Left lung (tissue), 10 donors: ENCODE data around the gene SOAT2. TPM values are rescaled to one million over a fixed set of nuclear protein-coding genes. Genes with fewer than 3 reads are reported as not detected.

Experiments used
- ATAC-seq: fragments of 200-7000 bp; cut with Tn5 transposase; one replicate; pipeline ENCODE4 v1.9.1; 2020; ENCODE audit warnings: moderate library complexity
- DNase-seq, 4 donors: peaks; one replicate each; pipeline ENCODE4 v3.0.0-alpha.2; 2013 to 2020
- H3K27ac ChIP-seq, 2 donors: fragments of 200-600 bp; sonication (generic) in 1 of 2; one replicate each; pipeline versions ENCODE4 v1.5.0 to v1.8.0; 2020 to 2021
- H3K27me3 ChIP-seq, 2 donors: fragments of 200-600 bp; sonication (generic) in 1 of 2; one replicate each; pipeline versions ENCODE4 v1.5.0 to v1.8.0; 2020 to 2021
- H3K36me3 ChIP-seq, 2 donors: fragments of 200-600 bp; sonication (generic) in 1 of 2; one replicate each; pipeline versions ENCODE4 v1.5.0 to v1.8.0; 2020 to 2021
- H3K4me1 ChIP-seq, 2 donors: fragments of 200-600 bp; one replicate each; pipeline ENCODE4 v1.8.0; 2021
- H3K4me3 ChIP-seq, 2 donors: fragments of 200-600 bp; sonication (generic) in 1 of 2; one replicate each; pipeline versions ENCODE4 v1.5.0 to v1.8.0; 2020 to 2021; ENCODE audit warnings: mild to moderate bottlenecking in 1 of 2
- H3K9me3 ChIP-seq, 2 donors: fragments of 200-600 bp; sonication (generic) in 1 of 2; one replicate each; pipeline versions ENCODE4 v1.5.0 to v1.8.0; 2020 to 2021
- intact Hi-C, 2 donors: fragments of 100-400 bp; cut with DNase I; formaldehyde crosslinking; loops; one replicate each; pipeline versions ENCODE4 v1.11.2 to v1.14.2; 2022
- polyA plus RNA-seq, 6 donors: library from polyadenylated mRNA; unstranded; fragments of 120-200 nt; gene quantifications; one replicate each; pipeline ENCODE4 v1.2.1, GENCODE V29; 2013; ENCODE audit not compliant: insufficient read length in 6 of 6
- total RNA-seq, 2 donors: library from RNA; stranded (reverse); fragmentation: NEBNext Ultra II Directional; extraction: Animal tissue kit (Norgen Biotek cat#: 25700); gene quantifications; one replicate each; pipeline ENCODE4 v1.2.1, GENCODE V29; 2021
- TF ChIP-seq, protein P1 (sequence below), 2 donors: fragments of 200-600 bp; sonication (generic) in 1 of 2; IDR thresholded peaks; one replicate each; pipeline versions ENCODE4 v1.5.0 to v1.8.0; 2021; ENCODE audit warnings: antibody characterized with exemption in 2 of 2
- donor health status: DM: no; HTN: yes; CAD: no.
- donor health status: DM: no; HTN: no; CAD: no.

SOAT2 gene
- total and polyA plus RNA-seq, 8 donors, result 0.13 to 0.42 (median 0.19) TPM; not detected in 2

DNA sequence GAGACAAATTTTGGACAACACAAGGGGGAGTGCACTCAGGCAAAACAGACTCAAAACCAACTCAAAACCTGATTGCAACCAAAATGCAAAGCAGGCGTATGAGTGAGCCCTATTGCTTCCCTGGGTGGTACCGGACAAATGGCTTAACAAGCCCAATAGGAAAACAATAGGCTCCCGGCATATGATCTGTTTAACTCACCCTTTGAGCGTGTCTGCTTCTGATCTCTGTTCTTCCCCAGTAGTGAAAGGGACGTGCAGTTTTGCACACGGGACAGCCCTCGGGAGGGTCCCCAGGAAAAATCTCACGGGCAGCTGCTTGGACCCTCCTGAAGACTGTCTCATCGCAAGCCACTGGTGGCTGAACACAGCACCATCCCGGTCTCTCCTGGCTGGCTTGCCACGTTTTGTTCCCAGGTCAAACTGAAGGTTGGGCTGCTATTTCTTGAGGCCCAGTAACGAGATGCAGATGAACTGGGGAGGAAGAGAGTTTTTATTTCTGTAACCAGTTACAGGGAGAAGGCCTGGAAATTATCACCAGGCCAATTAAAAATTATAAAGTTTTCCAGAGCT, 9.9 kb downstream of the SOAT2 start:
- no peaks in the 10 kb centered on the region for H3K36me3 ChIP-seq
- no peak overlapping the region for H3K27ac ChIP-seq
- no peaks in the 10 kb centered on the region for H3K27me3 ChIP-seq
- H3K4me3 ChIP-seq, result no peak overlapping the region
- H3K4me1 ChIP-seq, result no peaks in the 10 kb centered on the region
- ATAC-seq (no peak), DNase-seq (no peak)
- intact Hi-C loops, result no loop called here
- TF ChIP-seq, protein P1, sequence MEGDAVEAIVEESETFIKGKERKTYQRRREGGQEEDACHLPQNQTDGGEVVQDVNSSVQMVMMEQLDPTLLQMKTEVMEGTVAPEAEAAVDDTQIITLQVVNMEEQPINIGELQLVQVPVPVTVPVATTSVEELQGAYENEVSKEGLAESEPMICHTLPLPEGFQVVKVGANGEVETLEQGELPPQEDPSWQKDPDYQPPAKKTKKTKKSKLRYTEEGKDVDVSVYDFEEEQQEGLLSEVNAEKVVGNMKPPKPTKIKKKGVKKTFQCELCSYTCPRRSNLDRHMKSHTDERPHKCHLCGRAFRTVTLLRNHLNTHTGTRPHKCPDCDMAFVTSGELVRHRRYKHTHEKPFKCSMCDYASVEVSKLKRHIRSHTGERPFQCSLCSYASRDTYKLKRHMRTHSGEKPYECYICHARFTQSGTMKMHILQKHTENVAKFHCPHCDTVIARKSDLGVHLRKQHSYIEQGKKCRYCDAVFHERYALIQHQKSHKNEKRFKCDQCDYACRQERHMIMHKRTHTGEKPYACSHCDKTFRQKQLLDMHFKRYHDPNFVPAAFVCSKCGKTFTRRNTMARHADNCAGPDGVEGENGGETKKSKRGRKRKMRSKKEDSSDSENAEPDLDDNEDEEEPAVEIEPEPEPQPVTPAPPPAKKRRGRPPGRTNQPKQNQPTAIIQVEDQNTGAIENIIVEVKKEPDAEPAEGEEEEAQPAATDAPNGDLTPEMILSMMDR (IDR thresholded peaks at IDR 0.05), result no peak
- no peaks in the 10 kb centered on the region for H3K9me3 ChIP-seq

DNA sequence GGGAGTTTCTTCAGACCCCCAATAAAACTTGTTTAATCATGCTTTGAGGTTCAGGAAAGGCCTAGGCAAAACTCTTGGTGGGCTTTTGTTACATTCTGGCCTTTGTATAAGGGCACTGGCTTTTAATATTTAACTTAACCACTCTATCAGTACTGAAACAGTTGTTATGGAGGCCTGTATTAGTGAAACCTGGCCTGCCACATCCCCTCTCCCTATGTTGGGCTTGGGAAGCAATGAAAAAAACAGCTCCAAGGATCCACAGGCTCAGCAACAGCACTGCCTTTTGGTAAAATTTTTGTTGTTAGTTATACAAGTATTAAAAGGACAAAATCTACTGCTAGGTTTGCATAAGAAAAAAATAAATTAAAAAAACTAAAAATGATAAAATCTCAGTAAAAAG, 10.7 kb downstream of the SOAT2 start:
- ATAC-seq (no peak), DNase-seq (no peak)
- Histone ChIP-seq H3K4me3 (no peak overlapping the region), H3K36me3 (no peaks in the 10 kb centered on the region), H3K27me3 (no peaks in the 10 kb centered on the region), H3K9me3 (no peaks in the 10 kb centered on the region), H3K4me1 (no peaks in the 10 kb centered on the region), H3K27ac (no peak overlapping the region)
- TF ChIP-seq, protein P1 (IDR thresholded peaks at IDR 0.05), result no peak
- intact Hi-C loops, result no loop called here

DNA sequence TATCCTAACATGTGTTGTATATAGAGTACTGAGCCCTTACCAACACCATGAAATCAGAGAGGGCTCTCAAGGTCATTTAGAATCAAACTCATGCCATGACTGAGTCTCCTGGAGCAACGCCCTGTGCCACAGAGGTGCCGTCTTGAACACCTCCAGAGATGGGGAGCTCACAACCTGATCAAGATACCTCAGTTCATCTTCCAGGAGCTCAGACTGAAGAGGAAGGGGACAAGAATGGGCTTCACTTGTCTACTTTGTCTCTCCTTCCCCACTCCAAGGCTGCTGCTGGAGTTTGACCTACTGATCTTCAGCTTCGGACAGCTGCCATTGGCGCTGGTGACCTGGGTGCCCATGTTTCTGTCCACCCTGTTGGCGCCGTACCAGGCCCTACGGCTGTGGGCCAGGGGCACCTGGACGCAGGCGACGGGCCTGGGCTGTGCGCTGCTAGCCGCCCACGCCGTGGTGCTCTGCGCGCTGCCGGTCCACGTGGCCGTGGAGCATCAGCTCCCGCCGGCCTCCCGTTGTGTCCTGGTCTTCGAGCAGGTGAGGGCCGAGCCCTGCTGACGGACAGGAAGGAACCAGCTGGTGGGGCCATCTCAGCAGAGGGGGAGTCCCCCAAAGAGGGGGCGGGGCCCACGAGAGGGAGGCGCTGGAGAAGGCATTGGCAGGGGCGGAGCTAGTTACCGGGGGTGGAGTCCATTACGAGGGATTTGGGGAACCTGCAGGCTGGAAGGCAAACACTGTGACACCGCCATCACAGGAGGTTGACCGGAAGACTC, 12.0 kb downstream of the SOAT2 start:
- no peak for ATAC-seq

DNA sequence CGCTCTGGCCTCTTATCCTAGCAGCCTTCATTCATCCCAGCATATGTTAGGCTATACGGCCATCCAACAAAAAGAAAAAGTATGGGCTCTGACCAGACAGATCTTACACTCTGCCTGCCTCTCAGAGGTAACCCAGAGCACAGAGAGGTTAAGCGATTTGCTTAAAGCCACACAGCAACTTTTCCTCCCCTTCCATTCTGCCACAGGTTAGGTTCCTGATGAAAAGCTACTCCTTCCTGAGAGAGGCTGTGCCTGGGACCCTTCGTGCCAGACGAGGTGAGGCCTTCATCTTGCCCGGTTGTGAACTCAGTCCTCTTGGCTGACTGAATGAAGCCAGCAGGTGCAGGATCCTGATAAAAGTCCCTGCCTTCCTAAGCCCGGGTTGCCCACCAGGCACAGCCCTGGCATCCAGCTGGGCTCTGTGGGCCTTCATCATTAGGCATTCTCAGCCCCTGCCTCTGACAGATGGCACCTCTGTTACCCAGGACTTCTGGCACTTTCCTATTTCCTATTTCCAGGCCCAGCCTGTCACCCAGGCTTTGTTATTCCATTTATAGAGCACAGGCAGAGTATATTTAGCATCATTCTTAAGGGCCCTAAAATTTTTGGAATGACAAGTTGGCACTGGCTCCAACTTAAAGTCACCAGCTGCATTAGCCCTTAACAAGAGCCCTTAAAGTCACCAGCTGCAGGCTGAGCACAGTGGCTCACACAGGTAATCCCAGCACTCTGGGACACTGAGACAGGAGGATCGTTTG, 12.8 kb downstream of the SOAT2 start:
- no peaks in the 10 kb centered on the region for H3K9me3 ChIP-seq
- TF ChIP-seq, protein P1 (IDR thresholded peaks at IDR 0.05), result no peak
- H3K27ac ChIP-seq, result no peak overlapping the region
- H3K4me1 ChIP-seq, result no peaks in the 10 kb centered on the region
- no peak for ATAC-seq
- no peaks in the 10 kb centered on the region for H3K27me3 ChIP-seq
- H3K36me3 ChIP-seq, result no peaks in the 10 kb centered on the region
- H3K4me3 ChIP-seq, result no peak overlapping the region
- intact Hi-C loops, result no loop called here
- no peak for DNase-seq

More for the DNA sequence above, 12.0 kb downstream of the SOAT2 start:
- intact Hi-C loops, result no loop called here
- Histone ChIP-seq H3K4me1 (no peaks in the 10 kb centered on the region), H3K9me3 (no peaks in the 10 kb centered on the region), H3K27me3 (no peaks in the 10 kb centered on the region), H3K27ac (no peak overlapping the region), H3K4me3 (no peak overlapping the region), H3K36me3 (no peaks in the 10 kb centered on the region)
- DNase-seq, result peak in 1 of 4 donors; percentile 76
- TF ChIP-seq, protein P1 (IDR thresholded peaks at IDR 0.05), result no peak

DNA sequence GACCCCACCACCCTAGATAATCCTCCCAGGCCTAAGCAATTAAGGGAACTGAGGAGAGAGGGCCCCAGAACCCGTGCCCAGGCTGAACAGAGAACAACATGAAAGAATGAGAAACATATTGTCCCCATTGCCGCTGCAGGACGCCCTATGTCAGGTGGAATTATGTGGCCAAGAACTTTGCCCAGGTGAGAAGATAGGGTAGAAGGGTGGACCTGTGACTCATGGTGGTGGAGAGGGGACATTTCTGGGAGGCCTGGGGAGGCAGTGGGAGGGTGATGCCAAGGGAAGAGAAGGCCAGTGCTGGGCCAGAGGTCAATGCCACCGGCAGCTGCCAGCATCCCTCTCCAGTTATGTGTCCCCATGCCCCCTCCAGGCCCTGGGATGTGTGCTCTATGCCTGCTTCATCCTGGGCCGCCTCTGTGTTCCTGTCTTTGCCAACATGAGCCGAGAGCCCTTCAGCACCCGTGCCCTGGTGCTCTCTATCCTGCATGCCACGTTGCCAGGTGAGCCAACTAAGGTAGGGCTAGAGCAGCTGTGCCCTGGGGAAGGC, 15.5 kb downstream of the SOAT2 start:
- DNase-seq (no peak), ATAC-seq (no peak)
- Histone ChIP-seq H3K27ac (no peak overlapping the region), H3K9me3 (no peaks in the 10 kb centered on the region), H3K4me1 (no peaks in the 10 kb centered on the region), H3K4me3 (no peak overlapping the region), H3K27me3 (no peaks in the 10 kb centered on the region), H3K36me3 (no peaks in the 10 kb centered on the region)
- intact Hi-C loops, result no loop called here
- TF ChIP-seq, protein P1 (IDR thresholded peaks at IDR 0.05), result no peak
